Activated T-cell treated with anti-CD3 and anti-CD28 coated beads for 1 hour (primary cell): ENCODE measurements around the gene IL15RA.
"Not testable (repeated sequence)": the region's sequence is repeated elsewhere in the genome, so short reads cannot be mapped to it uniquely, and the experiment has no call there.

Experiments
- DNase-seq: peaks from one replicate; pipeline ENCODE4 v3.0.0-alpha.2; 2020; ENCODE audit warnings: low read depth

IL15RA gene

GRCh38 chr10:6005856-6006395 is 28.6 kb upstream of the IL15RA start:
- no peak for DNase-seq

GRCh38 chr10:6005161-6005804 is 27.9 kb upstream of the IL15RA start:
- not testable (repeated sequence) for DNase-seq

DNA sequence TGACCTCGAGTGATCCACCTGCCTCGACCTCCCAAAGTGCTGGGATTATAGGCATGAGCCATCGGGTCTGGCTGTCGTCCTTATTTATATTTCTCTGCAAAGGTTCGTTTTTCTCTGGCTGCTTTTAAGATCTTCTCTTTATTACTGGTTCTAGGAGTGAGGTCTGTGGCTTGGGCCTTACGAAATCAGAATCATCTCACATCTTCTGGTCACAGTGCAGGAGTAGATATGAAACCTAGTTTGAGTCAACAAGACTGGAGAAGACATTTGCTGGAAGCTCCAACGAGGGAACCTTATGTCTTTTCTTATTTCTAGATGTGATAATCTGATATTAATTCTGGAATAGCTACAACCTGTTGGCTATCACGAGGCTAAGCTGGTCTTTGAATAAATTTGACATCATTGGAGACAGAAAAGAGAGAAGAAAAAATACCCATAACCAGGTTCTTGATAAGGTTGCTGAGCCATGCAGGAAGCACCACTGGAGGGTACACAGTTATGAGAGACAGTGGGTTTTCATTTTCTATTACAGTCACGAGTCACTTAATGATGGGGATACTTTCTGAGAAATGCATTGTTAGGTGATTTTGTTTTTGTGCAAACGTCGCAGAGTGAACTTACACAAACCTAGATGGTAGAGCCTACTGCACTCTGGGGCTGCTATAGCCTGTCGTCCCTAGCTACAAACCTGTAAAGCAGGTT is 25.6 kb upstream of the IL15RA start:
- no peak for DNase-seq

DNA sequence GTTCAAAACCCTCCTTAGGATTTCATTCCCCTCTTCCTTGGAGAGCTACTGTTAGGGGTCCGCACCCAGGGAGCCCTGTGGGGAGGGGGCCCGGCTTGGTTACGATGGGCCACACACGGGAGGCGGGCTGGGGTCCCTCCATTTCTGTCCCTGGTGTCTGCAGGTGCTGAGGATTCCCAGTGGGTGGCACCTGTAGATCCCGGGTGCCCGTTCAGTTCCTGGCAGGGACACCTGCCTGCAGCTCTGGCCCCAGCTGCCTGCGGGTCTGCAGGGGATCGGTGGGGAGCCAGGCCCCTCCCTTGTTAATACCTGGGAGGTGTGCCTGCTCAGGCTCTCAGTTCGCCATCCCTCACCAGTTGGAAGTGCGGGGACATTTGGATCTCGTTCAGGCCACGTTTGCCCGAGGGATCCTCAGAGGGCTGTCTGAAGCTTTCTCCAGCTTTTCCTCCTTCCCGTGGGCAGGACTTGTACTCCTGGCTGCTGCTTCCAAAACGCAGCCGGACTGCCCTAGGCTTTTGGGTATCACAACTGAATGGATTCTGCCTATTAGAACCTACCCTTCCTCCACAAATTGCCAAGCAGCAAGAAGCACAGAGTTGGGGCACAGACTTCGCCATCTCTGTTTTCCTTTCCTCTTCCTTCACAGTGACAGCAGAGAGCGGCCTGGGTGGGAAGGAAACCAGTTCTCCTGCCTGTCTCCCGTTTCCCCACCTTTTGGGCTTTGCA is 22.3 kb upstream of the IL15RA start:
- DNase-seq = no peak

DNA sequence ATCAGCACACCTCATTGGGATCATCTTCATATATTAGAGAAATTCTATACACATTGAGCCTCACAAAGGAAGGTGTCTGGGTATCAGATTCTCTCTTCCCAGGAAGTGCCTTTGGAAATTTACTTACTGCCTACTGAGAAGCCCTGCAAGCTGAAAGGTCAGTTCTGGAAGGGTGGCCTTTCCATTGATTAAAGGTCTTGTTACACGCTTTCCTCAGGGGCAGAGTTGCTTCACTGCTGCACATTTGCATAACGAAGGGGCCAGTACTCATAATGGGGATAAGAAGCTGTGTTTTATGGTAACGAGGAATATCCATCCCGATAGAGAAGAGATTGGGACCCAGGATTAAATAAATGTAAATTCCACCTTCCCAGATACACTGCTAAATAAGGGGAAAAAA is 19.4 kb upstream of the IL15RA start:
- DNase-seq = no peak

DNA sequence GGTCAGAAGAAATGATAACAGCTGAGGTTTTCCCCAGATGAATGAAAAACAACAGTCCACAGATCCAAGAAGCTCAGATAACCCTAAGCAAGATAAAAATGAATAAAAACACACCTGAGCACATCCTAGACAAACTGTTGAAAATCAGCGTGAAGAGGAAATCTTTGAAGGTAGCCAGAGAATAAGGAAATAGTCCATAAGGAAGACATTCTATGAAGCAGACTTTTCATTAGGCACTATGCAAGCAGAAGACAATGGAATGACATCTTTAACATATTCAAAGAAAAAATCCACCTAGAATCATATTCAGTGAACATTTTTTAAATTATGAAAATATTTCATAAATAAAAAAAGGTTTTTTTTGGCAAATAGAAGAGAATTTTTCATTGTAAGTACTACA is 15.1 kb upstream of the IL15RA start:
- DNase-seq = no peak

DNA sequence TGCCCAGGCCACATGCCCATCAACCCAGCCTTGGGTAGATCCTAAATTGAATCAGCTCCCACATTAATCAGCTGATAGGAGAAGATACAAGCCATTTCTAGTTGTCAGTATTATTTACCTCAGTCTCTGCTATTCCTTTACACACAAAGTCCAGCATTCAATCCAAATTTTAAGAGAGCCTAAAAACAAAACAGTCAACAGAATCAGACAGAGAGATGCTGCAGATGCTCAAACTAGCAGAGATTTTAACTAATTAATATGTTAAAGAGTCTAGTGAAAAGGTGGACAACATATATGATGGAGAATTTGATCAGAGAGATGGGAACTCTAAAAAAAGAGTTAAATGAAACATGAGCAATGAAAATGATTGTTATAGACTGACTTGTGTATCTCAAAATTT is 14.4 kb upstream of the IL15RA start:
- DNase-seq = no peak

GRCh38 chr10:5989756-5990155 is 12.4 kb upstream of the IL15RA start:
- DNase-seq = no peak

DNA sequence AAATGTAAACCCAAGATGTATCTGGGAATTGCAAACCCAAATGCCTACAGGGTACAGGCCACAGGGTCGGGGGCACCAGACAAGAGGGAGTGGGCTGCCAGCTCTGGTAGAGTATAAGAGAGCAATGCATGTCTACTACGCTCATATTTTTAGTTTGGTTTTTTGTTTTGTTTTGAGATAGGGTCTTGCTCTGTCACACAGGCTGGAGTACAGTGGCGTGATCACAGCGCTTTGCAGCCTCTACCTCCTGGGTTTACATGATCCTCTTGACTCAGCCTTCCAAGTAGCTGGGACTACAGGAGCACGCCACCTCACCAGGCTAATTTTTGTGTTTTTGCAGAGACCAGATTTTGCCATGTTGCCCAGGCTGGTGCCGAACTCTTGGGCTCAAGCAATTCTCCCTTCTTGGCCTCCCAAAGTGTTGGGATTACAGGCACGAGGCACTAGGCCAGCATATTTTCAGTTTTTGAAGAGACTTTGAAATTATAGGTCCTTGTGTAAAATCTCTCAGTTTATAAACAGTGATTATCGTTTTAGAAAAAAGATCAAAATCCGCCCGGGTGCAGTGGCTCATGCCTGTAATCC is 11.1 kb upstream of the IL15RA start:
- DNase-seq = no peak

DNA sequence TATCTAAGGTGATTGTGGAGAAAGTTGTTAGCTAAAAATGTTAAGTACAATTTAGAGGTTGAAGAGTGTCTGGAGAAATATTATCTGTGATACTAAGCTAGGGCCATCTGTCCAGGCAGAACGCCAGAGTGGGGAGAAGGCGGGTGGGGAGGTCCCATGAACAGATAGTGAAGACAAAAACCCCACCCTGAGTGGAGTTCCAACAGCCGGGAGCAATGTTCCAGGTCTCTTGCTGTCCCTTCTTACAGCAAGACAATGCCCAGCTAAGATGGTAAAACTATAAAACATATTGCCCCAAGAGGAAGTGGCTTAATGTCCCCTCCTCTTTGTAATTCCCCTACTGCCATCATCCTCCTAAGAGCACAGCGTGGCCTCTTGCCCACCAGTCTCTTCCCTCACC is 10.4 kb upstream of the IL15RA start:
- no peak for DNase-seq

DNA sequence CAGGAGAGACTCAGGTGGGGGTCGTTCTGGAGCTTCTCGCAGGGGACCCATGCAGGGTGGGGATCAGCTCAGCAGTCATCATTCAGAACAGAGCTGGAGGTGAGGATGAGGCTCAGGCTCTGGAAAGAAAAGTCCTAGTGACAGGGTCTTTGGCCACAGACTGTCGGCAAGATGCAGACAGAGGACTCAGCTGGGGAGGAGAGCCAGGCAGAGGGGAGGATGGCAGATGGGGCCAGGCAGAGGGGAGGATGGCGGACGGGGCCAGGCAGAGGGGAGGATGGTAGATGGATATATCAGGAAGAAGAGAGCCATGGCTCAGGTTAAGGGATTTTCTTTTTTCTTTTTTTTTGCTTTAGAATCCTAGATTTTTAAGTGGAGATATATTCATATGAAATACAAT is 7.7 kb upstream of the IL15RA start:
- DNase-seq = no peak

DNA sequence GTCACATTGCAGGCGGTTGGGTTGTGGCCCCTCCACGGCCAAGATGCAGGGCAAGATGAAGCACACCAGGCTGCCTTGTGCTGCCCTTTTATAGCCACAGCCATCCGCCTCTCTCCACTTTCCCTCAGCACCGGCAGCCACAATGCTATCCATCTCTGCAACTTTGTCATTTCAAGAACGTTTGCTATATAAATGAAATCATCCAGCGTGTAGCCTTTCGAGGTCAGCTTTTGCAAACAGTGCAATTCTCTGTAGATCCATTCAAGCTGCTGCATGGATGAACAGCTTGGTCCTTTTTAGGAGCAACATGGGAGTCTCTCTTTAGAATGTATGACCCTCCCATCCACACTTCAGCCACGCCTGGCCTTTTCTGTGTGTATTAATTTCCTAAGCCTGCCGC is 6.4 kb upstream of the IL15RA start:
- no peak for DNase-seq

GRCh38 chr10:5981529-5981928 is 4.2 kb upstream of the IL15RA start:
- DNase-seq = no peak

DNA sequence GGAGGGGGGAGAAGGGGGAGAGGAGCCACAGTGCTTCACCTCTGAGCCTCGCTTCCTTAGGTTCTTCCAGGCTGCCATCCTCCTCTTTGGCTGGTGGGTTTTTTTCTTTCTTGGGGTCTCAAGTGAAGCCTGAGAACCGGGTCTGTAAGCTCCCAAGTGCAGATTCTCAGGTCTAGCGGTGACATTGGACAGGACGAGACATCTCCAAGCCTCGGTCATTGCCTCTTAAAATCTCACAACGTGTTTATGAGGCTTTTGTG is 817 bp upstream of the IL15RA start:
- no peak for DNase-seq

- DNase-seq = peak; percentile 20
Observed at GRCh38 chr10:5976512-5977470, 552 bp downstream of the IL15RA start.

DNA sequence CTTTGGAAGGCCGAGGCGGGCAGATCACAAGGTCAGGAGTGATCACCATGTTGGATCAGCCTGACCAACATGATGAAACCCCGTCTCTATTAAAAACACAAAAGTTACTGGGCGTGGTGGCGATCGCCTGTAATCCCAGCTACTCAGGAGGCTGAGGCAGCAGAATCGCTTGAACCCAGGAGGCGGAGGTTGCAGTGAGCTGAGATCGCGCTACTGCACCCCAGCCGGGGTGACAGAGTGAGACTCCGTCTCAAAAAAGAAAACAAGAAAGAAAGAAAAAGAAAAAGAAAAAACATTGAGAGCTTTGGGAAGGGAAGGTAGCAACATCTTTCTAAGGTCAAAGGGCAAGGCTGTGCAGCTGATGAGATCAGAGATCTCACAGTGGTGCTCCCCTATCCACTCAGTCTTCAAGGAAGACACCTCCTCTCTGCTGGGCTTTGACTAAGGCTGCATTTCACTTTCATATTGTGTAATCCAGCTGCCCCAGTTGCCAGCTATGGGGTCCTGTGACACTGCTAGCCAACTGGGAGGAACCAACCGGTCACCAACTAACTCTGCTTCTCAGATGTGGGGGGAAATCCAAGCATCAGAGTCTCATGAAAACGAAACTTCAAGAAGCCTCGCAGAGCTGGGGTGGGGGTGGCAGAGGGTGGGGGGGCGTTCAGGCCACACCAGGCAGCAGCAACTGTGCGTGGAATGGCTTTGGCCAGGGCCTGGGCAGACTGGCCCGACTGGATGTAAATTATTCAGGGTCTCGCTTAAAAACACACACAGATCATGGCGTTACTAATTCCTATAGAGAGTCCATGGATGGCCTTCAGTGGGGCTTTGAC is 1.5 kb downstream of the IL15RA start:
- peak; percentile 14 for DNase-seq

DNA sequence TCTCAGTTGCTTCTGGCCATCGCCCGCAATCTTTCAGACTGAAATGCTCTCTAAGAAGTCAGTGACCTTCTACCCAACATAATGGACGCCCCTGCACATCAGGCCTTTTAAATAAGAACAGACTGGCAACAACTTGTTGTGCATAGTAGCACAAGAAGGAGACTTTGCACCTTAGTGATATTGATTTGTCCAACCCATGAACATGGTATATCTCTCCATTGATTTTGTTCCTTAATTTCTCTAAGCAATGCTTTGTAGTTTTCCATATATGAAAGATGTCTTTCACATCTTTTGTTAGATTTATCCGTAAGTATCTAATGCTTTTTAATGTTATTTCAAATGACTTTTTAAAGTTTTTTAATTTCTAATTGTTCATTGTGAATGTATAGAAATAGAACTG is 4.3 kb downstream of the IL15RA start:
- DNase-seq = no peak

GRCh38 chr10:5971886-5972285 is 5.5 kb downstream of the IL15RA start:
- no peak for DNase-seq

- no peak for DNase-seq
Observed at GRCh38 chr10:5971315-5971832, 6.0 kb downstream of the IL15RA start.

- DNase-seq = no peak
Observed at GRCh38 chr10:5970527-5970926, 6.8 kb downstream of the IL15RA start.

- DNase-seq = no peak
Observed at GRCh38 chr10:5970066-5970465, 7.3 kb downstream of the IL15RA start.
